Bronchial epithelial cell (primary cell): Measurements from ENCODE around the gene ZNF320. TPM values are rescaled to one million over a fixed set of nuclear protein-coding genes. Genes with fewer than 3 reads are reported as not detected.
"Not testable (repeated sequence)": the region's sequence is repeated elsewhere in the genome, so short reads cannot be mapped to it uniquely, and the experiment has no call there.

Experiments used
- DNase-seq: peaks from one replicate; pipeline ENCODE4 v3.0.0-alpha.2; 2010; ENCODE audit warnings: low read depth
- FAIRE-seq: peaks from 2 replicates; lab custom pipeline; 2011; peaks lifted over from hg19 to GRCh38; lab: Jason Lieb, UNC
- H3K27me3 ChIP-seq: 2 replicates; pipeline ENCODE4 v1.5.1; 2011; ENCODE audit warnings: low read length; ENCODE audit not compliant: control insufficient read depth, insufficient read depth
- H3K36me3 ChIP-seq: 2 replicates; pipeline ENCODE4 v1.5.1; 2011; ENCODE audit warnings: low read length; ENCODE audit not compliant: control insufficient read depth, insufficient read depth
- H3K4me3 ChIP-seq: 2 replicates; pipeline ENCODE4 v1.5.1; 2011; ENCODE audit warnings: mild to moderate bottlenecking, low read depth, low read length, control low read depth
- CTCF ChIP-seq: IDR thresholded peaks from 2 replicates; pipeline ENCODE4 v1.5.1; 2011; ENCODE audit warnings: mild to moderate bottlenecking, moderate library complexity, low read length, control low read depth, inconsistent platforms; ENCODE audit not compliant: insufficient read depth, severe bottlenecking
- total RNA-seq: library from RNA; depleted of rRNA; stranded (reverse); fragments of >200 nt; gene quantifications from 2 replicates; pipeline ENCODE4 v1.2.1, GENCODE V29; 2014

Gene ZNF320
- total RNA-seq, 1 donor from 2014 or later = 23.4 TPM

DNA sequence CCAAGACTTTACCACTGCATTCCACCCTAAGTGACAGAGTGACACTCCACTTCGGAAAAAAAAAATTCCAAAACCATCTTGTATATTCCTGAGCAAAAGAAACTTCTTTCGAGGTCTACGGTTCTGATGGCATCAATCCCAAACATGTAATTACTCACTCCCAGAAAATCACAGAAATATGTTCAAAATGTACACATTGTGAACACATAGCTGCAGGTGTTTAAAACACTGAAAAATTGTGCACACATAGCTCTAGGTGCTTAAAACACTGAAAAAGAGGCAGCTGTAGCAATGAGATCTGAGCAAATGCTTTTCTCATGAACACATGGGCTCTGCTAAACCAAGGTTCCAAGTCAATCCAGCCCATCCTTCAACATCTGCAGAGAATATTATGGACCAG, 26.0 kb downstream of the ZNF320 start:
- FAIRE-seq (no peak), DNase-seq (no peak)

GRCh38 chr19:52868031-52868430, 29.4 kb downstream of the ZNF320 start:
- H3K4me3 ChIP-seq, H3K36me3 ChIP-seq, DNase-seq, H3K27me3 ChIP-seq: not testable (repeated sequence)
- peak; percentile 50 for FAIRE-seq

More for the DNA sequence above, 26.0 kb downstream of the ZNF320 start:
- no peak for TF ChIP-seq CTCF
- H3K36me3 ChIP-seq = no peaks in the 10 kb centered on the region
- no peak overlapping the region for H3K4me3 ChIP-seq
- H3K27me3 ChIP-seq = no peaks in the 10 kb centered on the region

DNA sequence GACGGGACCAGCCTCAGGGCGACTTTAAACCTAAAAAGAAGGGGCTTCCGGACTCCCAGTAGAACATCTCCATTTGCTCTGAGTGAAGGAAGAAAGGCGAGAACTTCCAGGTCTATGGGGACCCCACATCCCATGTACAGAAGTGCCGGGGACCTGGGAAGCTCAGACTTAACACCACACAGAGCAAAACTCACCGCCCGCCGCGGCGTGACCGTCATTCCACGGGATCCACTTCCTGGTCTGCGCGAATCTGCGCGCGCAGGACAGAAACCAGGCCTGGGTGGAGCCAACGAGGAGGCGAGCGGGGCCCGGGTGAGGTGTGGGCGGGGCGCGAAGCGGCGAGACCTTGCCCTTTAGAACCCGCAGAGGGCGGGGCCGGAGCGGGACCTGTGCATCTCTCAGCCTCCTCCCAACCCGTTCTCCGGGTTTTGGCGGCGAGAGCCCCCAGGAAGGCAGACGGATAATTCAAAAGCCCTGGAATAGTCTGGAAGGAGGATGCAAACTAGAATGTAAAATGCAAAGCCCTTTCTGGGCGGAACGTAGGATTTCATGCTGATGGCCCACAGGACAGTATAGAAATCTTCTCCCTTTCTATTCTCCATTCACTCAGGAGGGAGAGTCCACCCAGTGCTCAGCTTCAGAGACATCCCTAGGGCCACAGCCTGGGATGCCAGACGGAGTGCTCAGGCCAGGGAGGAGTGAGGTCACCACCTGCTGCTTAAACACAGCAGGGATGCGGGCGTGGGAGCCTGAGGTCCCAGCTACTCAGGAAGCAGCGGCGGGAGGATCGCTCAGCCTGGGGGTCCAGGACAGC, 39.9 kb downstream of the ZNF320 start, which contains the start of gene ZNF468:
ZNF468 (minus strand) TSS at position 242 of the 814 bp plus-strand sequence. CDS start 3,347 bp downstream, outside the sequence.
- H3K27me3 ChIP-seq, FAIRE-seq, H3K36me3 ChIP-seq: not testable (repeated sequence)
- H3K4me3 ChIP-seq = peak within 1 kb of the TSS; percentile 65
- peak; percentile 59 for DNase-seq

GRCh38 chr19:52856540-52857377, 40.7 kb downstream of the ZNF320 start:
- FAIRE-seq, H3K36me3 ChIP-seq, H3K27me3 ChIP-seq, DNase-seq: not testable (repeated sequence)
- peak overlapping the region; percentile 65 for H3K4me3 ChIP-seq

Other genes starting within 250 kb of the ZNF320 start
- 10.0 TPM in 2 replicates for gene ZNF611, start 162.6 kb downstream of the ZNF320 start, total RNA-seq
- gene ZNF600, start 110.8 kb downstream of the ZNF320 start, total RNA-seq = 9.1 and 10.0 TPM in 2 replicates
- gene ZNF28, start 76.0 kb downstream of the ZNF320 start, total RNA-seq = 30.3 and 44.4 TPM in 2 replicates
- gene ZNF468, start 40.0 kb downstream of the ZNF320 start, total RNA-seq = 86.9 and 132 TPM in 2 replicates
- gene ZNF888, start 25.8 kb upstream of the ZNF320 start, total RNA-seq = 9.7 and 13.2 TPM in 2 replicates
- 13.3 and 24.0 TPM in 2 replicates for gene ZNF816, start 65.2 kb upstream of the ZNF320 start, total RNA-seq
- gene ERVV-1, start 116.3 kb upstream of the ZNF320 start, total RNA-seq = not detected in 2 replicates
- not detected in 2 replicates for gene ERVV-2, start 147.1 kb upstream of the ZNF320 start, total RNA-seq
- gene ZNF160, start 205.8 kb upstream of the ZNF320 start, total RNA-seq = 17.1 and 22.8 TPM in 2 replicates
- 3.2 and 8.6 TPM in 2 replicates for gene ZNF415, start 235.3 kb upstream of the ZNF320 start, total RNA-seq